Activated naive CD4-positive, alpha-beta T cell treated with anti-CD3 and anti-CD28 coated beads, Interleukin-2, amount 50 U/mL, for 24 hours (primary cell): ENCODE measurements around the gene PIP4K2A.
"Not testable (repeated sequence)": the region's sequence is repeated elsewhere in the genome, so short reads cannot be mapped to it uniquely, and the experiment has no call there.

Experiments used
- H3K27ac Mint-ChIP-seq: one replicate; pipeline ENCODE4 v1.8.0; 2021; ENCODE audit warnings: mild to moderate bottlenecking, mixed read lengths
- H3K27me3 Mint-ChIP-seq: one replicate; pipeline ENCODE4 v1.8.0; 2021; ENCODE audit warnings: mixed read lengths
- H3K36me3 Mint-ChIP-seq: one replicate; pipeline ENCODE4 v1.8.0; 2021; ENCODE audit warnings: mixed read lengths
- H3K4me1 Mint-ChIP-seq: one replicate; pipeline ENCODE4 v1.8.0; 2021; ENCODE audit warnings: mixed read lengths
- H3K4me3 Mint-ChIP-seq: one replicate; pipeline ENCODE4 v1.8.0; 2021; ENCODE audit warnings: mild to moderate bottlenecking, mixed read lengths
- H3K9me3 Mint-ChIP-seq: one replicate; pipeline ENCODE4 v1.8.0; 2021; ENCODE audit warnings: mixed read lengths

Gene PIP4K2A

GRCh38 chr10:22550732-22551131, 163.6 kb downstream of the PIP4K2A start:
- Mint-ChIP-seq H3K4me1 (peaks cover 27% of the 10 kb centered on the region), H3K27me3 (no peaks in the 10 kb centered on the region), H3K4me3 (no peak overlapping the region), H3K9me3 (no peaks in the 10 kb centered on the region), H3K36me3 (peaks cover 13% of the 10 kb centered on the region), H3K27ac (peak overlapping the region; percentile 68)

DNA sequence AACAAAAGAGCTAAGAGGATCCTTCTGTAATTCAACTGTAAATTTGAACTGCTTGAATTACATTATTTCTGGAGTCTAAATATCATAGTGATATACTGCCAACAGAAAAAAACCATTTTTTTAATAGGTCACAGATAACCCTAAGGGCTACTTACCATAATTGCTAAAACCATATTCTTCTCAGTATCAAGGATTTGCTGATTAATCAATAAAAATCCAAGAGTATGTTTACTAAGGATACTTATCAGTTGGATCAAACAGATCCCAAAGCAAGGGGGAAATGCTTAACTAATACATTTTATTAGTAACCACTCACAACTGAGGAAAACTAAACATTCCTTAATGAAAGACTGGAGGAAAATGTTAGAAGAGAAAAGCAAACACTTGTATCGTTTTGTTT, 166.0 kb downstream of the PIP4K2A start:
- Mint-ChIP-seq H3K27ac (no peak overlapping the region), H3K4me1 (peaks cover 34% of the 10 kb centered on the region), H3K9me3 (no peaks in the 10 kb centered on the region), H3K4me3 (no peak overlapping the region), H3K36me3 (peaks cover 16% of the 10 kb centered on the region), H3K27me3 (no peaks in the 10 kb centered on the region)

GRCh38 chr10:22545643-22546042, 168.7 kb downstream of the PIP4K2A start:
- H3K4me1 Mint-ChIP-seq = peaks cover 18% of the 10 kb centered on the region
- no peak overlapping the region for H3K4me3 Mint-ChIP-seq
- no peaks in the 10 kb centered on the region for H3K27me3 Mint-ChIP-seq
- H3K36me3 Mint-ChIP-seq = peaks cover 14% of the 10 kb centered on the region
- H3K9me3 Mint-ChIP-seq = no peaks in the 10 kb centered on the region
- H3K27ac Mint-ChIP-seq = peak overlapping the region; percentile 41

DNA sequence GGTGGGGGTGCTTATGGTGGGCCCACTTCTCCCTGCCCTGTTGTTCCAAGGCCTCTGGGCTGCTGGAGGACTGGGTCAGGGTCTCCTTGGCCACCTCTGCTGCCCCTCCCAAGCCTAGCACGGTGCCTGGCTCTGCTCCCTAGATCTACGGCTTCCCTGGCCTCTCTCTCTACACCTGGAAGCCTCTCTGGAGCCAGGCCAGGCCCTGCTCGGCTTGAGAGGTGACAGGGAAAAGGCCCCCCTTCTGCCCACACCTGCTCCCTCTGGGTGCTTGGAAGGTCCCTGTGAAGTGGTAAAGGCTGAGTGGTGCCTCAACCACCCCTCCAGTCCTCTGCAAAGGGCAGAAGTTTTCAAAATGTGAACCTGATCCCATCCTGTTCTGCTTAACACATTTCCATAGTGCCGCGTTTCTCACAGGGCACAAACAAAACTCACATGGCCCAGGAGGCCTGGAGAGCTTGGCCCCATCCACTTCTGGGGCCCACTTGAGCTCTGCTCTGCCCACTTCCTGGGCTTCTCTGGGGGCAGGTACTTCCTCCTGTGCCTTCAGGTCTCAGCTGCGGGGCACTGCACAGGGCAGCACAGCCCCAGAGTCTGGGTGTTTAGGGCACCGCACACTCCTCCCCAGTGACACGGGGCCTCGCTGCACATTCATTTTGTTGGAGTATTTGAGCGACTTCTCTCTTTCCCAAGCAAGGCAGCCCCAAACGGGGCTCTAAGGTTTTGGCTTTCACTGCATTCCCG, 169.9 kb downstream of the PIP4K2A start:
- peaks cover 16% of the 10 kb centered on the region for H3K36me3 Mint-ChIP-seq
- H3K27ac Mint-ChIP-seq = peak overlapping the region; percentile 87
- no peak overlapping the region for H3K4me3 Mint-ChIP-seq
- peaks cover 18% of the 10 kb centered on the region for H3K4me1 Mint-ChIP-seq
- no peaks in the 10 kb centered on the region for H3K9me3 Mint-ChIP-seq
- H3K27me3 Mint-ChIP-seq = no peaks in the 10 kb centered on the region

- no peak overlapping the region for H3K4me3 Mint-ChIP-seq
- H3K36me3 Mint-ChIP-seq = peaks cover 26% of the 10 kb centered on the region
- peaks cover 18% of the 10 kb centered on the region for H3K4me1 Mint-ChIP-seq
- no peaks in the 10 kb centered on the region for H3K9me3 Mint-ChIP-seq
- H3K27me3 Mint-ChIP-seq = no peaks in the 10 kb centered on the region
- peak overlapping the region; percentile 79 for H3K27ac Mint-ChIP-seq
These were observed 171.6 kb downstream of the PIP4K2A start for GRCh38 chr10:22542773-22543172.

DNA sequence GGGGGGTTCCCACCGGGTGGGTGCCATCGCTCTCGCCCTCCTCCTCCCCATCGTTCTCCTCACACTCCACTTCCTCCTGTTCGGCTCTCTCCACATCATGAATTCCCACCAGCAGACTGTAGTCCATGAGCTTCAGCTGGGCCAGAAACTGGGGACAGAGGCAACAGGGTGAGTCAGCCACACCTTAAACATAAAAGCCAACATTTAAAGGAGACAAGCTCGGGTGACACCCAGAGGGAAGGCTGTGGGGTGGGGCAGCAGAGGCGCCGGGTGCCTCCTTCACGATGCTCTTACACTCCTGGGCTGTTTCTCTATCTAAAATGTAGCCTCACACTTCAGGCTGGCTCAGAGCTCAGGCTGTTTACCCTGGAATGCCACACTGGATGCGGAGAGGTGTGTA, 172.5 kb downstream of the PIP4K2A start:
- H3K4me3 Mint-ChIP-seq = no peak overlapping the region
- no peaks in the 10 kb centered on the region for H3K9me3 Mint-ChIP-seq
- H3K27ac Mint-ChIP-seq = no peak overlapping the region
- peaks cover 23% of the 10 kb centered on the region for H3K36me3 Mint-ChIP-seq
- peaks cover 16% of the 10 kb centered on the region for H3K4me1 Mint-ChIP-seq
- H3K27me3 Mint-ChIP-seq = no peaks in the 10 kb centered on the region

DNA sequence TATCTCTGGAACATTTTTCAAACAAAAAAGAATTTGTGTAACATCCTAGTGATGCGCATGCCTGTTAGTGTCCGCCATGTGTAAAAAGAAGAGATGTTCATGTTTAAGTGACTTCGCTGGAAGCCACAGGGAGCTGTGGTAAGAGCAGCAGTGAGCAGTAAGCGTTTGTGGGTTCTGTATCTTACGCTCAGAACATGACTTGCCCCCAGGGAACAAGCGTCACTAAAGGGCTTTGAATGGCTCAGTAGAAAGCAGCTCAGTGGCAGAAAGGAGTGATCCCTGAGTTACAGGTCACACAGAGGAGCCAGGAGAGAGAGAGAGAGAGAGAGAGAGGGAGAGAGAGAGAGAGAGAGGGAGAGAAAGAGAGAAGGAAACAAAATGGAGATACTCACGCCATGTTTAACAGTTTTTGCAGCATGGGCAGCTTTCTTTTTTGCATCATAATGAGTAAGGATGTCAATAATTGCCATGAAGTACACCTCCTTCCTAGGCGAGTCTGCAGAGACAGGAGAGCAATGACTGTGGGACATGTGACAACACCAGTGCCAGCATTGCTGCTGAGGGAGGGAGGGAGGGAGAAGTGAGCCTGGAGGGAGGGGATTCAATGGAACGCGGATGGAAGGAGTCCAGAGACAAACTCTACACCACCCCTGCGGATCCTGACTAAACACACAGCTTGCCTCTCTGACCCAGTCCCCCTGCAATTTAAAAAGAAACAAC, 174.6 kb downstream of the PIP4K2A start:
- H3K27me3 Mint-ChIP-seq = no peaks in the 10 kb centered on the region
- no peak overlapping the region for H3K4me3 Mint-ChIP-seq
- peaks cover 32% of the 10 kb centered on the region for H3K36me3 Mint-ChIP-seq
- H3K4me1 Mint-ChIP-seq = no peaks in the 10 kb centered on the region
- H3K9me3 Mint-ChIP-seq = no peaks in the 10 kb centered on the region
- no peak overlapping the region for H3K27ac Mint-ChIP-seq

- H3K9me3 Mint-ChIP-seq = no peaks in the 10 kb centered on the region
- H3K27ac Mint-ChIP-seq = no peak overlapping the region
- peaks cover 39% of the 10 kb centered on the region for H3K36me3 Mint-ChIP-seq
- no peaks in the 10 kb centered on the region for H3K4me1 Mint-ChIP-seq
- no peak overlapping the region for H3K4me3 Mint-ChIP-seq
- no peaks in the 10 kb centered on the region for H3K27me3 Mint-ChIP-seq
These were observed 176.6 kb downstream of the PIP4K2A start for GRCh38 chr10:22537810-22538209.

DNA sequence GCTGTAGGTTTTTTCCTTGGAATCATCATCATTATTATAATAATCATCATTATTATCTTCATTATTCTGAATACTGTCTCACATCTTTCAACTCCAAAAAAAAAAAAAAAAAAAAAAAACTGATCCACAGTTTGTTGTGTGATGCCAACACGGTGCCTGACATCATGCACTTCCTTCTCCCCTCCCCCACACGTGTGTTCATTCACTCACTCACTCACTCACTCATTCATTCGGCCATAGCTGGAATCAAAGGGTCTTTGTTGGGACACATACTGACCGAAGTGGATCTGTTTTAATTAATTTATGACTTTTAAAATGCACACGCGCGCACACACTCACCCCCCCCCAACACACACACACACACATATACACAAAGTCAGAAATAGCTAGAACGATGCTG, 177.8 kb downstream of the PIP4K2A start:
- Mint-ChIP-seq H3K9me3 (no peaks in the 10 kb centered on the region), H3K27me3 (no peaks in the 10 kb centered on the region), H3K36me3 (peaks cover 39% of the 10 kb centered on the region)

GRCh38 chr10:22534849-22535604, 179.4 kb downstream of the PIP4K2A start:
- Mint-ChIP-seq H3K4me1 (no peaks in the 10 kb centered on the region), H3K9me3 (no peaks in the 10 kb centered on the region), H3K4me3 (no peak overlapping the region), H3K27ac (peak overlapping the region; percentile 3), H3K27me3 (no peaks in the 10 kb centered on the region), H3K36me3 (peaks cover 39% of the 10 kb centered on the region)

More for the DNA sequence above, 177.8 kb downstream of the PIP4K2A start:
- no peak overlapping the region for H3K27ac Mint-ChIP-seq
- H3K4me1 Mint-ChIP-seq = no peaks in the 10 kb centered on the region
- H3K4me3 Mint-ChIP-seq = no peak overlapping the region

GRCh38 chr10:22531441-22531840, 182.9 kb downstream of the PIP4K2A start:
- Mint-ChIP-seq H3K36me3 (peaks cover 24% of the 10 kb centered on the region), H3K9me3 (peaks cover 4% of the 10 kb centered on the region), H3K27ac (no peak overlapping the region), H3K27me3 (peaks cover 1% of the 10 kb centered on the region), H3K4me1 (no peaks in the 10 kb centered on the region), H3K4me3 (no peak overlapping the region)

GRCh38 chr10:22531008-22531407, 183.4 kb downstream of the PIP4K2A start:
- H3K4me3 Mint-ChIP-seq = no peak overlapping the region
- peaks cover 2% of the 10 kb centered on the region for H3K27me3 Mint-ChIP-seq
- peaks cover 4% of the 10 kb centered on the region for H3K9me3 Mint-ChIP-seq
- H3K27ac Mint-ChIP-seq = no peak overlapping the region
- H3K4me1 Mint-ChIP-seq = no peaks in the 10 kb centered on the region
- H3K36me3 Mint-ChIP-seq = peaks cover 20% of the 10 kb centered on the region

DNA sequence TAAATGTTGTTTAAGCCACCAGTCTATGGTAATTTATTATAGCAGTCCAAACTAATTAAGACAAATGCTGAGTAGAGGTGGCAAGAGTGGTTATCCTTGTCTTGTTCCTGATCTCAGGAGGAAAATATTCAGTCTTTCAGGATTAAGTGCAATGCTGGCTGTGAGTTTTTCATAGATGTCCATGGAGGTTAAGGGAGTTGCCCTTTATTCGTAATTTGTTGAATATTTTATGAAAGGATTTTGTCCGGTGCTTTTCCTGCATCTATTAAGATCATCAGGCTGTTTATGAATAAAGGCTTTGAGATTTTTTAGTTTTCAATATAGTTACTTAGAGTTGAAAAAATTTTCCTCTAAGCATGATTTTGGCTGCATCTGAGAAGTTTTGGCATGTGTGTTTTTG, 186.9 kb downstream of the PIP4K2A start:
- peaks cover 6% of the 10 kb centered on the region for H3K27me3 Mint-ChIP-seq

GRCh38 chr10:22524333-22524732, 190.0 kb downstream of the PIP4K2A start:
- H3K9me3 Mint-ChIP-seq = peaks cover 14% of the 10 kb centered on the region
- not testable (repeated sequence) for H3K27me3 Mint-ChIP-seq, H3K36me3 Mint-ChIP-seq, H3K4me1 Mint-ChIP-seq, H3K4me3 Mint-ChIP-seq, H3K27ac Mint-ChIP-seq

More for the DNA sequence above, 186.9 kb downstream of the PIP4K2A start:
- Mint-ChIP-seq H3K4me3 (no peak overlapping the region), H3K4me1 (no peaks in the 10 kb centered on the region), H3K9me3 (peaks cover 15% of the 10 kb centered on the region), H3K27ac (no peak overlapping the region), H3K36me3 (peaks cover 8% of the 10 kb centered on the region)

DNA sequence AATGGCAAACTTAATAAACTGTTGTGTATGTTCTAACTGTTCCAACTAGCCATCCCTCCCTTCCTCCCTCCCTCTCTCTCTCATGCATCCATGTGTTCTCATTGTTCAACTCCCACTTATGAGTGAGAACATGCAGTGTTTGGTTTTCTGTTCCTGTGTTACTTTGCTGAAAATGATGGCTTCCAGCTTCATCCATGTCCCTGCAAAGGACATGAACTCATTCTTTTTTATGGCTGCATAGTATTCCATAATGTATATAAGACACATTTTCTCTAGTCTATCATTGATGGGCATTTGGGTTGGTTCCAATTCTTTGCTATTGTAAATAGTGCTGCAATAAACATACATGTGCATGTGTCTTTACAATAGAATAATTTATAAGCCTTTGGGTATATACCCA, 193.7 kb downstream of the PIP4K2A start:
- Mint-ChIP-seq H3K9me3 (peaks cover 11% of the 10 kb centered on the region), H3K27me3 (peaks cover 10% of the 10 kb centered on the region)
- H3K36me3 Mint-ChIP-seq, H3K27ac Mint-ChIP-seq, H3K4me1 Mint-ChIP-seq, H3K4me3 Mint-ChIP-seq: not testable (repeated sequence)
